ENCODE data around the gene CDK2AP2.

The CDK2AP2 gene

GRCh38 chr11:67504005-67504949 is 3.7 kb downstream of the CDK2AP2 start:
- peak; percentile 15 for DNase-seq (ENCODE audit: low read depth, low spot score)
- in situ Hi-C loops (cut with HindIII; ENCODE audit: low sequenced_read_pairs) = no loop called here

DNA sequence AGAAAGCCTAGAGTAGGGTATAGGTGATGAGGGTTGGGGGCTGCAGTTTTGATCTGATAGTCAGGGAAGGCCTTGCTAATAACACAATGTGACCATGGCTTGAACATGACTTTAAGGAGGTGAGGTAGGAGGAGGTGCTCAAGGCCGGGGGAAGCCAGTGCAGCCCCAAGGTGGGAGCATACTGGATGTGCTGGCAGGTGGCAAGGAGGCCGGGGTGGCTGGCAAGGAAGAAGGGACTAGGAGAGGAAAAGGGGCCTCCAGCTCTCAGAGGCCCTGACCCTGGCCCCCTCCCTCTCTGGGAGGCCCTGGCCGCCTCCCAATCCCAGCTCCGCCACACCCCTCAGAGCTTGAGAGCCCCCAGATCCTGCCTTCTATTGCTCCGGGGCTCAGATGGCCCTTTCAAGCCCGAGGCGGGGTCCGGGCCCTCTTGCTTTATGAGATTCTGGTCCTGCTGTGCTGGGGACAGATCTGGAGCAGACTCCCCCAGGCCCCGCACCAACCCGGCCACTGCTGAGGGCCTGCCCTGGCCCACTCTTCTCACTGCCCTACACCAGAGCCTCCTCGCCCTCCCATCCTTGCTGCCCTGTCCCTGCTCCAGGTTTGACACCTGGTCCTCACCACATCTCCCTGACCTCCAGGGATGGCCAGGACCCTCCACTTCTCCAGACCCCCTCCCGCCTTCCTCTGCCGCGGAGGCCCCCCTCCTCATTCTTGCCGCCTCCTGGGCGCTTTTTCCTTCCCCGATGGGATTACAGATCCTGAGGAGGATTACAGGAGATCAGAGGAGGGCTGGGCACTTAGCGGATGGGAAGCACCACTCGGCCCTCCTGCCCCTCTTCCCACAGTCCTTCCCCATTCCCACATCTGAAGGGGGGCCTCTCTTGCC is 4.6 kb downstream of the CDK2AP2 start:
- H3K4me3 ChIP-seq (ENCODE audit: low read depth, low read length) = peak overlapping the region; percentile 55
- in situ Hi-C loops (cut with HindIII; ENCODE audit: low sequenced_read_pairs) = no loop called here
- TF ChIP-seq CTCF (IDR thresholded peaks at IDR 0.05; ENCODE audit: low read depth, low read length) = no peak
- no peak for DNase-seq (ENCODE audit: low read depth, low spot score)

More at GRCh38 chr11:67504005-67504949, 3.7 kb downstream of the CDK2AP2 start:
- TF ChIP-seq CTCF (IDR thresholded peaks at IDR 0.05; ENCODE audit: low read depth, low read length) = no peak
- H3K4me3 ChIP-seq (ENCODE audit: low read depth, low read length) = peak overlapping the region; percentile 55

- DNase-seq (ENCODE audit: low read depth, low spot score) = no peak
- H3K4me3 ChIP-seq (ENCODE audit: low read depth, low read length) = no peak overlapping the region
- no peak for TF ChIP-seq CTCF (IDR thresholded peaks at IDR 0.05; ENCODE audit: low read depth, low read length)
- in situ Hi-C loops (cut with HindIII; ENCODE audit: low sequenced_read_pairs) = no loop called here
These were observed 5.5 kb downstream of the CDK2AP2 start for GRCh38 chr11:67502328-67502979.

DNA sequence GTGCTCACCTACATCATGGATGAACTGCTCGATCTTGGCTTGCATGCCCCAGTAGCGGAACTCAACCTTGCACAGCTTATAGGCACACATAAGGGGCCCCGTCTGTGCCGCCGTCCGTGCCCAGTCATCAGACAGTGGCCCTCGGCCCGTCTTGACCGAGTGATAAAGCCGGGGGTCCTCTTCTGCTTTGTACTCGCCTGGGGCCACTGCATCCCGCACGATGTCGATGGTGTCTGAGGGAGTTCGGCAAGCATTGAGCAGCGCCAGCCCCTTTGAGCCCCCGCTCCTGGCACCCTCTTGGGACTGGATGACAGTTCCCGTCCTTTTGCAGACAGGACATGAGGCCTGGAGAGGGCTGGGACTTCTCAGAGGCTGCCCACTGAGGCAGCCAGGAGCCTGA is 6.1 kb downstream of the CDK2AP2 start:
- no peak for TF ChIP-seq CTCF (IDR thresholded peaks at IDR 0.05; ENCODE audit: low read depth, low read length)
- in situ Hi-C loops (cut with HindIII; ENCODE audit: low sequenced_read_pairs) = no loop called here
- no peak overlapping the region for H3K4me3 ChIP-seq (ENCODE audit: low read depth, low read length)
- DNase-seq (ENCODE audit: low read depth, low spot score) = no peak

- no peak for DNase-seq (ENCODE audit: low read depth, low spot score)
- no peak for TF ChIP-seq CTCF (IDR thresholded peaks at IDR 0.05; ENCODE audit: low read depth, low read length)
- no peak overlapping the region for H3K4me3 ChIP-seq (ENCODE audit: low read depth, low read length)
- in situ Hi-C loops (cut with HindIII; ENCODE audit: low sequenced_read_pairs) = no loop called here
These were observed 6.9 kb downstream of the CDK2AP2 start for GRCh38 chr11:67500831-67501715.
